Adipocyte (in vitro differentiated cells): ENCODE results near the gene NEK7.

Source experiments
- DNase-seq: peaks from one replicate; pipeline ENCODE4 v3.0.0-alpha.2; 2015; ENCODE audit warnings: low read depth
- H3K27me3 ChIP-seq: replicated peaks from 2 replicates; pipeline ENCODE4 v1.7.0; 2013; ENCODE audit warnings: mild to moderate bottlenecking, low read length, moderate library complexity; ENCODE audit not compliant: control insufficient read depth, insufficient read depth
- H3K36me3 ChIP-seq: 2 replicates; pipeline ENCODE4 v1.7.0; 2013; ENCODE audit warnings: low read length, mild to moderate bottlenecking, moderate library complexity; ENCODE audit not compliant: control insufficient read depth, insufficient read depth, severe bottlenecking
- H3K4me1 ChIP-seq: 2 replicates; pipeline ENCODE4 v1.7.0; 2013; ENCODE audit warnings: mild to moderate bottlenecking, low read length, moderate library complexity; ENCODE audit not compliant: control insufficient read depth, insufficient read depth
- H3K4me3 ChIP-seq: 2 replicates; pipeline ENCODE4 v1.7.0; 2013; ENCODE audit warnings: mild to moderate bottlenecking, low read length, moderate library complexity
- H3K9ac ChIP-seq: 2 replicates; pipeline ENCODE4 v1.7.0; 2013; ENCODE audit warnings: mild to moderate bottlenecking, low read length, moderate library complexity
- H3K9me3 ChIP-seq: 2 replicates; pipeline ENCODE4 v1.7.0; 2013; ENCODE audit warnings: mild to moderate bottlenecking, low read length, moderate library complexity; ENCODE audit not compliant: control insufficient read depth

Gene NEK7

GRCh38 chr1:198175423-198176170, 18.8 kb downstream of the NEK7 start:
- no peaks in the 10 kb centered on the region for H3K9me3 ChIP-seq
- no peaks in the 10 kb centered on the region for H3K27me3 ChIP-seq
- H3K4me1 ChIP-seq = peaks cover 56% of the 10 kb centered on the region
- no peak overlapping the region for H3K4me3 ChIP-seq
- peak; percentile 66 for DNase-seq
- no peak overlapping the region for H3K9ac ChIP-seq
- H3K36me3 ChIP-seq = no peaks in the 10 kb centered on the region

DNA sequence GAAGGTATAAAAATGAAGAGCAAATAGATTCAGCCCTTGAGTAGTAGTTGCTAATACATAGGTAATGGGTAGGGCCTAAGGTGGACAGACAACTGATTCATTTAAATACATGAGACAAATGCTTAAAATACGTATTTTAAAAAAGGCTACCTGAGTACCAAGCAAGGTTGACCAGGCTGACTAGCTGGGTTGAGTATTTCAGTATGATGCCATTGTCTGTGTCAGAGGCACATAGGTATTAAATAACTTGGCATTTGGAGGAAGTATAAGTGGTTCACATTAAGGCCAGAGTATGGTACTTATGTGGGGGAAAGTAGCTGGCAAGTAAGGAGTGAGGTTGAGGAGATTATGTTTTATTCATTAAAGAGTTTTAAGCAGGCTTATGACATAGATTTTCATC, 19.4 kb downstream of the NEK7 start:
- Histone ChIP-seq H3K4me3 (no peak overlapping the region), H3K36me3 (no peaks in the 10 kb centered on the region), H3K4me1 (peaks cover 57% of the 10 kb centered on the region), H3K9me3 (no peaks in the 10 kb centered on the region), H3K27me3 (no peaks in the 10 kb centered on the region), H3K9ac (no peak overlapping the region)
- no peak for DNase-seq

DNA sequence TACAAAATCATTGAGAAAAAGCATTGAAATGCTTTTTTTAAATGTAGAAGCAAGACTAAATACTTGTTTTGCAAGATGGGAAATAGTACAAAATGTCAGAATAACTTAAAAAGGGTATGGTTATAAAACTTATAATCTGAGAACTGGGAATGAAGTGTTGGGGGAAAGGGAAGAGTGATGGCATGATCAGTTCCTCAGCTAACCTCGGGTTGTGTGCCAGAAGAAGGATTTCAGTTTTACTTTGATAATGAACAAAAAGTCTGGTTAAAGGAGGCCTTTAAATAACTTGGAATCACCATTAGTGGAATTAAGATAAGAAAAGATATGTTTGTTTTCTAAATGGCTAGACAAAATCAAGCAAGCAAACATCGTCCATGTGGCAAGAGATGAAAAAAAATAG, 20.7 kb downstream of the NEK7 start:
- Histone ChIP-seq H3K9ac (no peak overlapping the region), H3K27me3 (no peaks in the 10 kb centered on the region)
- no peak for DNase-seq

GRCh38 chr1:198178615-198179014, 21.8 kb downstream of the NEK7 start:
- H3K27me3 ChIP-seq = no peaks in the 10 kb centered on the region
- no peaks in the 10 kb centered on the region for H3K9me3 ChIP-seq
- peaks cover 43% of the 10 kb centered on the region for H3K4me1 ChIP-seq
- H3K4me3 ChIP-seq = no peak overlapping the region
- no peak overlapping the region for H3K9ac ChIP-seq
- DNase-seq = no peak
- no peaks in the 10 kb centered on the region for H3K36me3 ChIP-seq

More for the DNA sequence above, 20.7 kb downstream of the NEK7 start:
- no peak overlapping the region for H3K4me3 ChIP-seq
- H3K9me3 ChIP-seq = no peaks in the 10 kb centered on the region
- peaks cover 50% of the 10 kb centered on the region for H3K4me1 ChIP-seq
- H3K36me3 ChIP-seq = no peaks in the 10 kb centered on the region

DNA sequence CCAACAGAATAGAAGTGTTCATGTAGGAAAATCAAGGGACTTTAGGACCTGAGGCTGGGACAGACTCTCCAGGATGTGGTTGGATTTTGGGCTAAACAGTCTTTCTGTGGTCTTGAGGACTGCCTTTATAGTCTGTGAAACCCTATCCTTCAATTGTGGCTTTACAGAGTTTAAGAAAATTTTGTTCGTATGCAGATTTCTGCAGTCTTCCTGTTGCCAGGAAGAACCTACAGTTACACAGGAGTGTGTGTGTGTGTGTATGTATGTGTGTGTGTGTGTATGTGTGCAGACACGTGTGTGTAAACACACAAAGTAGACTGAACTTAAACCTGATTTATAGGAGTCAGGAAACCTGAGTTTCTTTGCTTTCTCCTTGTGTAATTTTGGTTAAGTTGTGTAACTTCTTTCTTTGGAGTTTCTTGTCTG, 22.8 kb downstream of the NEK7 start:
- H3K4me3 ChIP-seq = peak overlapping the region; percentile 13
- no peaks in the 10 kb centered on the region for H3K27me3 ChIP-seq
- no peak overlapping the region for H3K9ac ChIP-seq
- no peaks in the 10 kb centered on the region for H3K36me3 ChIP-seq
- H3K4me1 ChIP-seq = peaks cover 36% of the 10 kb centered on the region
- no peaks in the 10 kb centered on the region for H3K9me3 ChIP-seq
- peak; percentile 58 for DNase-seq

DNA sequence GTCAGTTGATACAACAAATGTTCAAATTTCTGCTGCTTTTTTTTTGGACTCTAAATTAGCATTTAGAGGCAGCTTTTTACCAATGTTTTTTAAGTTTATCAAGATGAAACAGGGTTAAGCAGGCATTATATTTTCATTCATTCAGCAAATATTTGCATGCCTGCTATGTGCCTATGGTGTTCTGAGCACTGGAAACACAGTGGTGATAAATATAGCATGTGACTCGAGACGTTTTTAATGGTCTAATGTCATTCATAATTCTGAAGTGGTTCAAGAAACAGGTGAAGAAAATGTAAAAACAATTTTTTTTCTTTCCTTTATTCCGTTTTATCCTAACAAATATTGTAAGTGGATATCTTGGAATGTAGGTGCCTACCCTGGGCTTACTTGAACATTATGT, 26.8 kb downstream of the NEK7 start:
- no peaks in the 10 kb centered on the region for H3K36me3 ChIP-seq
- no peaks in the 10 kb centered on the region for H3K9me3 ChIP-seq
- no peak overlapping the region for H3K4me3 ChIP-seq
- H3K4me1 ChIP-seq = peaks cover 33% of the 10 kb centered on the region
- H3K27me3 ChIP-seq = no peaks in the 10 kb centered on the region
- no peak overlapping the region for H3K9ac ChIP-seq
- no peak for DNase-seq

GRCh38 chr1:198184516-198184915, 27.7 kb downstream of the NEK7 start:
- no peaks in the 10 kb centered on the region for H3K9me3 ChIP-seq
- H3K9ac ChIP-seq = no peak overlapping the region
- no peaks in the 10 kb centered on the region for H3K27me3 ChIP-seq
- H3K36me3 ChIP-seq = no peaks in the 10 kb centered on the region
- peaks cover 29% of the 10 kb centered on the region for H3K4me1 ChIP-seq
- H3K4me3 ChIP-seq = no peak overlapping the region
- DNase-seq = no peak

DNA sequence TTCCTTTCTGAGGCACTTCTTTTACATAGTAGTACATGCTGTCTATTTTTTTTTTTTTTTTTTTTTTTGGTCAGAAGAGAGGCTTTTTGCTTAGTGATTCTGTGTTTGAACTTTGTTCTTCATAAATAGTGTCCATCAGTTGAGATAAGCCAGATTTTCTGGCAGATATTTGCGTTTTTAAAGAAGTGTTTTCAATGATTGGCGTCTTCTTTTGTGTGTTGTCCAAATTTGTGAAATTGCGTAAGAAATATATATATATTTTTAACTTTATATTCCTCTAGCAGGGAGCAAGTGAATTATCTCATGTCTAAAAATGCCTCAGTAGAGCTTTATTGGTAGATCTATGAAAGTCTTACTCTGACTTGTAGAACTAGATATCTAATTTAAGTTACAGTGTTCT, 28.3 kb downstream of the NEK7 start:
- no peaks in the 10 kb centered on the region for H3K9me3 ChIP-seq
- no peak overlapping the region for H3K4me3 ChIP-seq
- H3K9ac ChIP-seq = no peak overlapping the region
- peaks cover 23% of the 10 kb centered on the region for H3K4me1 ChIP-seq
- no peaks in the 10 kb centered on the region for H3K36me3 ChIP-seq
- no peaks in the 10 kb centered on the region for H3K27me3 ChIP-seq
- no peak for DNase-seq

GRCh38 chr1:198185759-198186158, 29.0 kb downstream of the NEK7 start:
- no peaks in the 10 kb centered on the region for H3K36me3 ChIP-seq
- no peaks in the 10 kb centered on the region for H3K9me3 ChIP-seq
- H3K27me3 ChIP-seq = no peaks in the 10 kb centered on the region
- DNase-seq = no peak
- H3K4me3 ChIP-seq = no peak overlapping the region
- peaks cover 24% of the 10 kb centered on the region for H3K4me1 ChIP-seq
- no peak overlapping the region for H3K9ac ChIP-seq

DNA sequence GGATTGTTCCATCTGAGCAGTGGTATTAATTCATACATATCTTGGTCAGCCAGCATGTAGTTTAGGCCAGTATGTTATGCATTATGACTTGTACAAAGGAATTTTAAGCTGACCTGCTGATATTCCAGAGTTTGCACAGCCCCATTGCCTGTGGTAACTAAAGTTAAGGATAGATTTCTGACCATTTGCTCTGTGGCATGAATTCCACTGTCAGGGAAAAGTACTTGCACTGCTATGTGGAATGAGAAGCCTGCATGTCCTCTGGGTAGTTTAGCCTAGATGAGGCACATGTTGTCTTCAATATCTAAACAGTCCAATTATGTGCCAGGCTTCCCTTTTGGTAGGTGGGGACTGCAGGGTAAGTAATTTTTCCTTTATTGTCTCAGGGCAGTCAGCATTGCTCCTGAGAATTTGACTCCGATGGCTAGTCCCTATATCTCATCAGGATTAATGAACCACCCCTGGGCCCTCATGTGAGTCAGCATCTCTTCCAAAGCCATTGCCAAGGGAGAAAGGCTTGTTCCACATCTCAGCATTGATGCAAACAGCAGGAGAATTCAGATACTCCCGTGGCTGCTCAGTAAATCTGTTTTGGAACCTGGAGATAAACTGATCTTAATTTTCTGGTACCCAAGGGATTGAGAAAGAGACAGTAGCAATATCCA, 30.2 kb downstream of the NEK7 start:
- peak; percentile 33 for DNase-seq
- Histone ChIP-seq H3K4me3 (no peak overlapping the region), H3K27me3 (no peaks in the 10 kb centered on the region), H3K9me3 (no peaks in the 10 kb centered on the region), H3K9ac (no peak overlapping the region), H3K36me3 (no peaks in the 10 kb centered on the region), H3K4me1 (peaks cover 26% of the 10 kb centered on the region)

DNA sequence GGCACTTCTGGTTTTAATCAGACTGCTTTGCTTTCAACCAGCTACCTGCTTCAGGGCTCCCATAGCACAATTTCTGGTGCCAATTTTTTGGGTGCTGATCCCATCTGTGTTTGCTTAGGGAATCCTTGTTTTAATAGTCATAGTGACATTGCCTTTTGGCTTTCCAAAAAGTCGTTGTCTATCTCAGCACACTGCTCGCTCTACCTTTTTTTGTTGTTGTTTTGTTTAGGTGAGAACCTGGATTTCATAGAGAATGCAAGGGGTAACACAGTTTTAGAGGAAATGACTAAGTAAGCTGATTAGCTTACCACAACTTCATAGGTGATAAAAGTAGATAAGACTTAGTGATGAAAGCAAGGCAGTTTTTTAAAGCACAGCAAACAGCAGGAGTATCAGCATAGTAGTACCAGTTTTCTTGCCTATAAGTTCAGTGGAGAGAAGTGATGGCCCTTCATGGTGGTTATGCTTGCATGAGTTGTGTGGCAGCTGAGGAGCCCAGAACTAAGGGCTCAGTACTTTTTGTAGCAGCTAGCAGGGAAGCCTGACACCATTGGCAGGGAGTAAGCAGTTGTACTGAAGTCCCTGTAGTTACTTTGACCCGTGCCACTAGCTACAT, 31.3 kb downstream of the NEK7 start:
- Histone ChIP-seq H3K36me3 (no peaks in the 10 kb centered on the region), H3K9me3 (no peaks in the 10 kb centered on the region), H3K4me1 (peaks cover 26% of the 10 kb centered on the region), H3K4me3 (no peak overlapping the region), H3K27me3 (no peaks in the 10 kb centered on the region), H3K9ac (no peak overlapping the region)
- no peak for DNase-seq
